HepG2 (cell line): ENCODE measurements around the gene KCTD19. TPM values are rescaled to one million over a fixed set of nuclear protein-coding genes. Genes with fewer than 3 reads are reported as not detected.
A peak's percentile ranks its signal among the peaks of the same experiment; 100 is the strongest.

Experiments used
- CREB3 ChIP-seq: sonication (generic); formaldehyde crosslinking; IDR thresholded peaks from 2 replicates; pipeline ENCODE4 v1.5.0; 2020; ENCODE audit warnings: missing genetic modification reagents
- HOXA9 ChIP-seq: sonication (generic); formaldehyde crosslinking; IDR thresholded peaks from 2 replicates; pipeline ENCODE4 v1.8.1; 2022; ENCODE audit warnings: missing genetic modification reagents, mild to moderate bottlenecking, moderate library complexity, borderline replicate concordance
- RARA ChIP-seq: IDR thresholded peaks from 2 replicates; pipeline ENCODE4 v1.6.1; 2016; ENCODE audit warnings: missing genetic modification reagents, missing compliant biosample characterization
- RFX3 ChIP-seq: IDR thresholded peaks from 2 replicates; pipeline ENCODE4 v1.6.1; 2016; ENCODE audit warnings: missing biosample characterization, missing genetic modification reagents
- TIGD3 ChIP-seq: sonication (generic); formaldehyde crosslinking; IDR thresholded peaks from 2 replicates; pipeline ENCODE4 v1.5.1; 2020; ENCODE audit warnings: mild to moderate bottlenecking, missing genetic modification reagents, borderline replicate concordance
- YEATS4 ChIP-seq: sonication (generic); formaldehyde crosslinking; IDR thresholded peaks from 2 replicates; pipeline ENCODE4 v1.4.0; 2020; ENCODE audit warnings: missing genetic modification reagents, borderline replicate concordance
- ZNF138 ChIP-seq: sonication (generic); formaldehyde crosslinking; IDR thresholded peaks from 2 replicates; pipeline ENCODE4 v1.5.0; 2020; ENCODE audit warnings: mild to moderate bottlenecking, low read depth, missing genetic modification reagents
- ZNF318 ChIP-seq: sonication (generic); formaldehyde crosslinking; IDR thresholded peaks from 2 replicates; pipeline ENCODE4 v1.4.0; 2020; ENCODE audit warnings: mild to moderate bottlenecking, missing genetic modification reagents
- ZNF557 ChIP-seq: sonication (generic); formaldehyde crosslinking; IDR thresholded peaks from 2 replicates; pipeline ENCODE4 v1.4.0; 2020; ENCODE audit warnings: missing genetic modification reagents
- ZNF567 ChIP-seq: sonication (generic); formaldehyde crosslinking; IDR thresholded peaks from 2 replicates; pipeline ENCODE4 v1.8.1; 2023; ENCODE audit warnings: mild to moderate bottlenecking, missing genetic modification reagents, borderline replicate concordance
- ZNF574 ChIP-seq: sonication (generic); formaldehyde crosslinking; IDR thresholded peaks from 2 replicates; pipeline ENCODE4 v1.4.0; 2020; ENCODE audit warnings: missing genetic modification reagents
- polyA plus RNA-seq, 8 experiments: library from polyadenylated mRNA; depleted of rRNA in 3 of 8; stranded (reverse) in 7 of 8; unstranded in 1 of 8; fragments of >200 nt; fragmentation: Illumina TruSeq in 4 of 8; extraction: Trizol in 4 of 8; gene quantifications; 2 replicates each; pipeline versions ENCODE4 v1.2.1 to v1.2.3, GENCODE V29; 2011 to 2016; ENCODE audit warnings: low read depth in 4 of 8, missing spikeins in 1 of 8, mixed read lengths in 1 of 8; ENCODE audit not compliant: insufficient read depth in 1 of 8
- total RNA-seq, 5 experiments: library from RNA; depleted of rRNA; stranded (reverse); fragments of >200 nt; fragmentation: Illumina TruSeq; extraction: Trizol; gene quantifications; 2 replicates each; pipeline ENCODE4 v1.2.3, GENCODE V29; 2016; ENCODE audit warnings: low read depth in 1 of 5

Gene KCTD19
- total and polyA plus RNA-seq, 2 of the 13 experiments (the other 11 are each of a cell fraction or from before 2014, with no cell fraction given), result not detected

GRCh38 chr16:67326472-67327309 lies at the start of gene KCTD19, which contains the start of gene LRRC36 (continued):
- TF ChIP-seq TIGD3 (CRISPR knock-in tag) (no peak), HOXA9 (CRISPR knock-in tag) (no peak), ZNF138 (CRISPR knock-in tag) (no peak), RFX3 (CRISPR knock-in tag) (no peak), ZNF318 (no peak), ZNF567 (no peak), RARA (CRISPR knock-in tag) (peak; percentile 22; the same call in 1 of the 2 replicates), ZNF574 (peak; percentile 83), ZNF557 (no peak), CREB3 (no peak), YEATS4 (CRISPR knock-in tag) (peak; percentile 46; the same call in 1 of the 2 replicates)
